ENCODE results near the gene DUSP15. TPM values are rescaled to one million over a fixed set of nuclear protein-coding genes. Genes with fewer than 3 reads are reported as not detected.
A peak's percentile ranks its signal among the peaks of the same experiment; 100 is the strongest.

DUSP15 gene
- total RNA-seq, 1 donor from 2014 or later: 13.2 TPM

GRCh38 chr20:31875671-31876070 lies 5.3 kb upstream of the DUSP15 start:
- H3K4me1 Mint-ChIP-seq (ENCODE audit: low read depth): peaks cover 9% of the 10 kb centered on the region
- no peaks in the 10 kb centered on the region for H3K9me3 Mint-ChIP-seq (ENCODE audit: low read depth)
- no peak for DNase-seq (ENCODE audit: low spot score, unreplicated experiment)
- no peak overlapping the region for H3K4me3 Mint-ChIP-seq (ENCODE audit: low read depth)
- no peaks in the 10 kb centered on the region for H3K27me3 Mint-ChIP-seq
- H3K27ac Mint-ChIP-seq: no peak overlapping the region
- H3K36me3 Mint-ChIP-seq (ENCODE audit: insufficient read depth): peaks cover 2% of the 10 kb centered on the region
- TF ChIP-seq CTCF (IDR thresholded peaks at IDR 0.05; ENCODE audit: unreplicated experiment): no peak

GRCh38 chr20:31872406-31872805 lies 2.1 kb upstream of the DUSP15 start:
- no peaks in the 10 kb centered on the region for H3K36me3 Mint-ChIP-seq (ENCODE audit: insufficient read depth)
- no peak overlapping the region for H3K4me3 Mint-ChIP-seq (ENCODE audit: low read depth)
- no peak overlapping the region for H3K27ac Mint-ChIP-seq
- DNase-seq (ENCODE audit: low spot score, unreplicated experiment): no peak
- no peaks in the 10 kb centered on the region for H3K9me3 Mint-ChIP-seq (ENCODE audit: low read depth)
- peaks cover 15% of the 10 kb centered on the region for H3K4me1 Mint-ChIP-seq (ENCODE audit: low read depth)
- peaks cover 4% of the 10 kb centered on the region for H3K27me3 Mint-ChIP-seq
- no peak for TF ChIP-seq CTCF (IDR thresholded peaks at IDR 0.05; ENCODE audit: unreplicated experiment)

DNA sequence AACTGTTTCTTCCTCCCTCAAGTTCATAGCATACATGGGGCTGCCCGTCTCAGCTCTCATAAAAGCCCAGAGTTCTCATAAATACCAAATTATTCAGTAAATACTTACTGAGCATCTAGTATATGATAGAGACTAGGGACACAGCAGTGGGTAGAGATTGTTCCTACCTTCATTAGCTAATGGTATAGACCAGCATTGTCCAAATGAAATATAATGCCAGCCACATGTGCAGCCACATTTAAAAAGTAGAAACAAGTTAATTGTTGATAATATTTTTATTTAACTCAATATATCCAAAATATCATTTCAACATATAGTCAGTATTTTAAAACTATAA lies 1.3 kb upstream of the DUSP15 start:
- no peak for DNase-seq (ENCODE audit: low spot score, unreplicated experiment)
- peak overlapping the region; percentile 85 for H3K4me3 Mint-ChIP-seq (ENCODE audit: low read depth)
- peaks cover 7% of the 10 kb centered on the region for H3K27me3 Mint-ChIP-seq
- peaks cover 15% of the 10 kb centered on the region for H3K4me1 Mint-ChIP-seq (ENCODE audit: low read depth)
- no peak overlapping the region for H3K27ac Mint-ChIP-seq
- H3K36me3 Mint-ChIP-seq (ENCODE audit: insufficient read depth): no peaks in the 10 kb centered on the region
- no peaks in the 10 kb centered on the region for H3K9me3 Mint-ChIP-seq (ENCODE audit: low read depth)
- TF ChIP-seq CTCF (IDR thresholded peaks at IDR 0.05; ENCODE audit: unreplicated experiment): no peak

DNA sequence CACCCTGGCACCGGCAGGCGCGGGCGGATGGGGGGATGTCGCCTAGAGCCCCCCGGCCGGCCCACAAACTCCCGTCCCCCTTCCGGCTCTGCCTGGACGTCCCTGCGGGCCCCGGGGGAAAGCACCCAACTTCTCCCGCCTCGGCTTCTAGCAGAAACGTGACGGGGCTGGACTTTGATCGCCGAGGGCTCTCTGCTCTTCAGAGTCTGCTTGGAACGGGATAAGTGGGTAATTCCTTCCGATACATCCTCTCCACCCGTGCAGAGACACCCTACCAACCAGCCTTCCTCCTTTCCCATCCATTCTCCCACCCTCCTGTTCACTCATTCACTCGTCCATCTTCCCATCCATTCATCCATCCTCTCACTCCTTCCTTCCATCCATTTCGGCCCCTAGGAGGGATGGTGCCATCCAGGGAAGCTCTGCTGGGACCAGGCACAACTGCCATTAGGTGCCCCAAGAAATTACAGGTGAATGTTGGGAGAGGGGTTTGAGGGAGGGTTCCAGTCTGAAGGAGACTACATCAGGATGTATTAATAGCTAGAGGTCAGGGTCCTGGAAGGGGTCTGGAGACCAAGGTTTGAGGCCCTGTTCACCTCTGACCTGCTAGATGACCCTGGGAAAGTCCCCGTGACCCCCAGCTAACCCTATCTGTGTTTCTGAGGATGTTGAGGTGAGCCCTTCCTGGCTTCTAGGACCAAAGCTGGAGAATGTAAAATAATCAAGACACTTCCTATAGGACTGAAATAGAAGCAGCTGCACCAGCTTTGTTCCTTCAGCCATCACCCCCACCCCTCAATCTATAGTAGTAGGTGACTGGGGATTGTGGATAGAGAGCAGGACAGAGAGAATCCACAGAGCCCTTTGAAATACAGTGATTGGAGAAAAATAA lies 645 bp upstream of the DUSP15 start:
- no peak for TF ChIP-seq CTCF (IDR thresholded peaks at IDR 0.05; ENCODE audit: unreplicated experiment)
- DNase-seq (ENCODE audit: low spot score, unreplicated experiment): no peak
- Mint-ChIP-seq H3K4me3 (ENCODE audit: low read depth) (peak overlapping the region; percentile 85), H3K4me1 (ENCODE audit: low read depth) (peaks cover 15% of the 10 kb centered on the region), H3K9me3 (ENCODE audit: low read depth) (no peaks in the 10 kb centered on the region), H3K27me3 (peaks cover 7% of the 10 kb centered on the region), H3K36me3 (ENCODE audit: insufficient read depth) (no peaks in the 10 kb centered on the region), H3K27ac (peak overlapping the region; percentile 88)

DNA sequence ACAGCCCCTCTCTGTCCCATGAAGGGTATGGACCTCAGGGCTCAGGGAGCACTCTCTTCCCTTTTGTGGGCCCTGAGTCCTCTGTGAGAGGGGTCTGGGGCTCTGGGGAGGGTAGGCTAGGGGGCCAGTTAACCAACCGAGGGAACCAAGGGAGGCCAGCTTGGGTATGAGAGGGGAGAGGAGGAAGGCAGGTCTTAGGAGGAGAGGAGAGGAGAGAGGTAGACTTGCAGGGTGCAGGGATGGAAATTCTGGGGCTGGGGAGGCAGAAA lies 720 bp downstream of the DUSP15 start:
- Mint-ChIP-seq H3K27ac (peak overlapping the region; percentile 95), H3K27me3 (peaks cover 7% of the 10 kb centered on the region), H3K9me3 (ENCODE audit: low read depth) (no peaks in the 10 kb centered on the region), H3K4me3 (ENCODE audit: low read depth) (peak overlapping the region; percentile 99), H3K4me1 (ENCODE audit: low read depth) (peaks cover 15% of the 10 kb centered on the region), H3K36me3 (ENCODE audit: insufficient read depth) (no peaks in the 10 kb centered on the region)
- no peak for TF ChIP-seq CTCF (IDR thresholded peaks at IDR 0.05; ENCODE audit: unreplicated experiment)
- DNase-seq (ENCODE audit: low spot score, unreplicated experiment): no peak

Data from progenitor cell of endocrine pancreas (in vitro differentiated cells).